Endothelial cell of umbilical vein (primary cell): ENCODE data around the gene EXT2. TPM values are rescaled to one million over a fixed set of nuclear protein-coding genes. Genes with fewer than 3 reads are reported as not detected.
A peak's percentile ranks its signal among the peaks of the same experiment; 100 is the strongest.

ENCODE experiments used
- BruUV-seq: library from RNA; stranded (reverse); fragments of 400-500 nt; replicated peaks from 2 replicates; lab custom pipeline; 2021; lab: Mats Ljungman, UMichigan
- CTCF ChIA-PET: fragments of 300-600, 350-600 bp; sonication (Branson Sonifier 250); formaldehyde crosslinking; loops from one replicate; lab custom pipeline; 2021; ENCODE audit warnings: antibody characterized with exemption, inconsistent platforms; lab: Charles Lee
- POLR2A ChIA-PET: fragments of 300-600, 350-600 bp; sonication (Branson Sonifier 250); formaldehyde crosslinking; loops from one replicate; lab custom pipeline; 2021; ENCODE audit warnings: antibody characterized with exemption, inconsistent platforms; lab: Charles Lee
- DNase-seq: peaks from one replicate; pipeline ENCODE4 v3.0.0-alpha.2; 2011; ENCODE audit warnings: low read depth, low spot score
- FAIRE-seq: peaks from 2 replicates; lab custom pipeline; 2011; peaks lifted over from hg19 to GRCh38; lab: Jason Lieb, UNC
- H2AFZ ChIP-seq: 2 replicates; pipeline ENCODE4 v1.6.0; 2012; ENCODE audit warnings: low read depth, low read length, control low read depth, inconsistent platforms
- H3K27ac ChIP-seq: 2 replicates; pipeline ENCODE4 v1.5.1; 2011; ENCODE audit warnings: low read depth, mild to moderate bottlenecking, control low read depth, low read length, moderate library complexity; ENCODE audit not compliant: insufficient read depth
- H3K27me3 ChIP-seq, 2 experiments: 2 replicates each; pipeline versions ENCODE4 v1.6.0 to v1.6.1; 2011; ENCODE audit warnings: low read length in 2 of 2, mixed read lengths in 1 of 2; ENCODE audit not compliant: control insufficient read depth in 2 of 2, insufficient read depth in 2 of 2
- H3K36me3 ChIP-seq, 2 experiments: 2 replicates in 1 of 2; 3 replicates in 1 of 2; pipeline ENCODE4 v1.5.1; 2011; ENCODE audit warnings: low read length in 2 of 2, mild to moderate bottlenecking in 1 of 2, moderate library complexity in 1 of 2; ENCODE audit not compliant: control insufficient read depth in 2 of 2, insufficient read depth in 2 of 2; ENCODE audit errors: extremely low read depth in 1 of 2
- H3K4me1 ChIP-seq: 3 replicates; pipeline ENCODE4 v1.5.1; 2011; ENCODE audit warnings: mild to moderate bottlenecking, low read length; ENCODE audit not compliant: control insufficient read depth, insufficient read depth; ENCODE audit errors: extremely low read depth
- H3K4me2 ChIP-seq: 2 replicates; pipeline ENCODE4 v1.6.1; 2011; ENCODE audit warnings: low read length, control low read depth, mixed read lengths; ENCODE audit not compliant: insufficient read depth
- H3K4me3 ChIP-seq, 3 experiments: fragments of 200-600 bp in 1 of 3; sonication (generic), shearing (Covaris generic) in 1 of 3; replicated peaks in 1 of 3; 2 replicates each; pipeline ENCODE4 v1.5.1; 2011 to 2016; ENCODE audit warnings: control low read depth in 3 of 3, low read length in 3 of 3, mild to moderate bottlenecking in 2 of 3, inconsistent platforms in 1 of 3, low read depth in 1 of 3, moderate library complexity in 1 of 3; ENCODE audit not compliant: insufficient read depth in 1 of 3
- H3K79me2 ChIP-seq: 2 replicates; pipeline ENCODE4 v1.6.0; 2012; ENCODE audit warnings: low read length, inconsistent platforms; ENCODE audit not compliant: control insufficient read depth, insufficient read depth
- H3K9ac ChIP-seq: replicated peaks from 2 replicates; pipeline ENCODE3; 2011; ENCODE audit warnings: low read length, control low read depth; ENCODE audit not compliant: insufficient read depth; ENCODE audit errors: extremely low read depth
- H3K9me1 ChIP-seq: replicated peaks from 3 replicates; pipeline ENCODE4 v1.6.0; 2011; ENCODE audit warnings: mild to moderate bottlenecking, low read length; ENCODE audit not compliant: control insufficient read depth, insufficient read depth; ENCODE audit errors: extremely low read depth
- H3K9me3 ChIP-seq: replicated peaks from 2 replicates; pipeline ENCODE4 v1.5.1; 2012; ENCODE audit warnings: low read length, inconsistent platforms; ENCODE audit not compliant: control insufficient read depth, insufficient read depth
- H4K20me1 ChIP-seq: replicated peaks from 2 replicates; pipeline ENCODE3; 2011; ENCODE audit warnings: mild to moderate bottlenecking, low read length; ENCODE audit not compliant: control insufficient read depth, insufficient read depth; ENCODE audit errors: extremely low read depth
- CTCF ChIP-seq, 2 donors: IDR thresholded peaks; 1 replicate in 1 of 2; 2 replicates in 1 of 2; pipeline ENCODE4 v1.5.1; 2011; ENCODE audit warnings: low read length in 2 of 2, mild to moderate bottlenecking in 2 of 2, moderate library complexity in 2 of 2, control low read depth in 1 of 2, inconsistent platforms in 1 of 2, low read depth in 1 of 2; ENCODE audit not compliant: insufficient read depth in 1 of 2; ENCODE audit errors: extremely low read depth in 1 of 2
- EZH2 ChIP-seq: IDR thresholded peaks from 2 replicates; pipeline ENCODE4 v1.6.1; 2012; ENCODE audit warnings: borderline replicate concordance, low read depth, mild to moderate bottlenecking, moderate library complexity, low read length, inconsistent platforms; ENCODE audit not compliant: severe bottlenecking
- FOS ChIP-seq: IDR thresholded peaks from 2 replicates; pipeline ENCODE4 v1.6.1; 2011; ENCODE audit warnings: mild to moderate bottlenecking, low read length, moderate library complexity, borderline replicate concordance; ENCODE audit not compliant: insufficient read depth
- GATA2 ChIP-seq: IDR thresholded peaks from 2 replicates; pipeline ENCODE4 v1.7.0; 2011; ENCODE audit warnings: low read depth, mild to moderate bottlenecking, moderate library complexity, mixed read lengths, low read length; ENCODE audit not compliant: insufficient read length, insufficient read depth
- JUN ChIP-seq: IDR thresholded peaks from 2 replicates; pipeline ENCODE4 v1.6.1; 2011; ENCODE audit warnings: borderline replicate concordance, low read depth; ENCODE audit not compliant: insufficient read length, insufficient read depth
- MAX ChIP-seq: IDR thresholded peaks from 2 replicates; pipeline ENCODE4 v1.6.1; 2011; ENCODE audit not compliant: insufficient read depth, insufficient read length
- MYC ChIP-seq: IDR thresholded peaks from one replicate; pipeline ENCODE4 v1.6.1; 2011; ENCODE audit warnings: mild to moderate bottlenecking, low read depth, low read length
- POLR2A ChIP-seq: IDR thresholded peaks from 2 replicates; pipeline ENCODE4 v1.6.1; 2012; ENCODE audit warnings: low read depth, mild to moderate bottlenecking, control low read depth, low read length
- POLR2AphosphoS5 ChIP-seq: IDR thresholded peaks from 2 replicates; pipeline ENCODE4 v1.6.1; 2012; ENCODE audit warnings: low read depth, mild to moderate bottlenecking, control low read depth, low read length, moderate library complexity; ENCODE audit not compliant: insufficient read depth
- dilution Hi-C: fragments of 300-500 bp; cut with MboI; formaldehyde crosslinking; loops from one replicate; pipeline ENCODE4 v1.15.0; 2019; ENCODE audit warnings: low sequenced_read_pairs; ENCODE audit not compliant: extremely low pct_ligation_motif_present
- intact Hi-C: fragments of 100-400 bp; cut with micrococcal nuclease; formaldehyde crosslinking; loops from one replicate; pipeline ENCODE4 v1.10.0; 2022
- polyA plus RNA-seq, 4 experiments: library from polyadenylated mRNA; depleted of rRNA in 3 of 4; stranded (reverse) in 3 of 4; unstranded in 1 of 4; fragments of >200 nt; gene quantifications; 2 replicates each; pipeline versions ENCODE4 v1.2.1 to v1.2.3, GENCODE V29; 2011 to 2012; ENCODE audit warnings: missing spikeins in 1 of 4
- total RNA-seq: library from RNA; stranded (reverse); gene quantifications from 2 replicates; pipeline ENCODE4 v1.2.3, GENCODE V29; 2021

The EXT2 gene
- total and polyA plus RNA-seq, 2 donors (not counting 3 experiments of a cell fraction or from before 2014, with no cell fraction given) = 50.9 to 60.3 TPM

- POLR2A ChIA-PET = no interaction called here
- no peaks in the 10 kb centered on the region for H3K27me3 ChIP-seq
- H3K9me3 ChIP-seq = peaks cover 2% of the 10 kb centered on the region
- H2AFZ ChIP-seq = no peak overlapping the region
- DNase-seq (no peak), FAIRE-seq (peak; percentile 8)
- intact Hi-C loops (no loop called here), dilution Hi-C loops (no loop called here)
- no peaks in the 10 kb centered on the region for H3K4me1 ChIP-seq
- no peak overlapping the region for H3K9ac ChIP-seq
- no peak for TF ChIP-seq CTCF (IDR thresholded peaks at IDR 0.05; ENCODE audit: extremely low read depth in 1 of 2, insufficient read depth in 1 of 2, low read depth in 1 of 2, low read length in 2 of 2)
- no peak for TF ChIP-seq EZH2
- no peaks in the 10 kb centered on the region for H3K9me1 ChIP-seq
- H3K79me2 ChIP-seq = no peaks in the 10 kb centered on the region
- BruUV-seq = no TSS peak
- H3K36me3 ChIP-seq = no peaks in the 10 kb centered on the region
- CTCF ChIA-PET = interaction anchor here (0.8 to 1.3 kb wide), 2 partner anchors 9 to 83 kb away, joined by 3 read pairs; no protein-coding TSS in a partner anchor
- H3K4me3 ChIP-seq = no peak overlapping the region
- H3K27ac ChIP-seq = no peak overlapping the region
- no peak overlapping the region for H3K4me2 ChIP-seq
- no peaks in the 10 kb centered on the region for H4K20me1 ChIP-seq
These were observed 90.9 kb downstream of the EXT2 start for GRCh38 chr11:44186321-44186930.

- POLR2A ChIA-PET = no interaction called here
- dilution Hi-C loops (no loop called here), intact Hi-C loops (no loop called here)
- Histone ChIP-seq H3K27ac (no peak overlapping the region), H3K36me3 (no peaks in the 10 kb centered on the region), H3K9me3 (peaks cover 2% of the 10 kb centered on the region), H3K9ac (no peak overlapping the region), H3K4me2 (no peak overlapping the region), H3K79me2 (no peaks in the 10 kb centered on the region), H2AFZ (no peak overlapping the region), H3K4me1 (no peaks in the 10 kb centered on the region), H4K20me1 (no peaks in the 10 kb centered on the region), H3K4me3 (no peak overlapping the region), H3K9me1 (no peaks in the 10 kb centered on the region), H3K27me3 (no peaks in the 10 kb centered on the region)
- DNase-seq = no peak
- no peak for FAIRE-seq
- no peak for TF ChIP-seq JUN
- no peak for TF ChIP-seq EZH2
- no peak for TF ChIP-seq CTCF (IDR thresholded peaks at IDR 0.05; ENCODE audit: extremely low read depth in 1 of 2, insufficient read depth in 1 of 2, low read depth in 1 of 2, low read length in 2 of 2)
- TF ChIP-seq GATA2 = no peak
- TF ChIP-seq FOS = no peak
- TF ChIP-seq MYC = no peak
- TF ChIP-seq POLR2AphosphoS5 = no peak
- no peak for TF ChIP-seq MAX
- no peak for TF ChIP-seq POLR2A
- CTCF ChIA-PET = interaction anchor here (1.3 kb wide), 1 partner anchor 11 kb away, joined by 5 read pairs; no protein-coding TSS in a partner anchor
- BruUV-seq = no TSS peak
These were observed 93.2 kb downstream of the EXT2 start for GRCh38 chr11:44188643-44189042.
